Sigmoid colon (tissue), 7 donors: ENCODE data around the gene MLLT10. TPM values are rescaled to one million over a fixed set of nuclear protein-coding genes. Genes with fewer than 3 reads are reported as not detected.
"Not testable (repeated sequence)": the region's sequence is repeated elsewhere in the genome, so short reads cannot be mapped to it uniquely, and the experiment has no call there.

Experiments used
- DNase-seq: peaks from one replicate; pipeline ENCODE4 v3.0.0-alpha.2; 2019
- H3K27ac ChIP-seq, 4 donors: fragments of 200-600 bp; sonication (generic); one replicate each; pipeline ENCODE4 v1.5.1; 2016 to 2019; ENCODE audit warnings: mild to moderate bottlenecking in 1 of 4
- H3K27me3 ChIP-seq, 3 donors: fragments of 200-600 bp; sonication (generic); one replicate each; pipeline ENCODE4 v1.5.1; 2019; ENCODE audit warnings: mild to moderate bottlenecking in 1 of 3
- H3K36me3 ChIP-seq, 4 donors: fragments of 200-600 bp; sonication (generic); one replicate each; pipeline ENCODE4 v1.5.1; 2016 to 2019
- H3K4me1 ChIP-seq, 4 donors: fragments of 200-600 bp; sonication (generic); one replicate each; pipeline ENCODE4 v1.5.1; 2017 to 2019
- H3K4me3 ChIP-seq, 4 donors: fragments of 200-600 bp; sonication (generic); one replicate each; pipeline ENCODE4 v1.5.1; 2017 to 2019; ENCODE audit warnings: mild to moderate bottlenecking in 2 of 4, moderate library complexity in 1 of 4
- H3K9me3 ChIP-seq, 4 donors: fragments of 200-600 bp in 3 of 4; sonication (generic) in 3 of 4; one replicate each; pipeline versions ENCODE4 v1.5.1 to v1.6.1; 2013 to 2019
- CTCF ChIP-seq, 4 experiments: fragments of 450-650 bp in 3 of 4; fragments of 200-600 bp in 1 of 4; IDR thresholded peaks; one replicate each; pipeline ENCODE4 v1.5.1; 2016 to 2019; ENCODE audit warnings: antibody characterized with exemption in 4 of 4, mild to moderate bottlenecking in 3 of 4, moderate library complexity in 2 of 4
- EP300 ChIP-seq, 4 donors: sonication (generic); formaldehyde crosslinking; IDR thresholded peaks; one replicate each; pipeline ENCODE4 v1.6.1; 2017; ENCODE audit warnings: antibody characterized with exemption in 4 of 4
- POLR2A ChIP-seq, 2 donors: fragments of 450-650 bp; IDR thresholded peaks; one replicate each; pipeline ENCODE4 v1.6.1; 2016; ENCODE audit warnings: antibody characterized with exemption in 2 of 2, mild to moderate bottlenecking in 2 of 2, moderate library complexity in 2 of 2
- POLR2AphosphoS5 ChIP-seq, 4 donors: sonication (generic); formaldehyde crosslinking; IDR thresholded peaks; one replicate each; pipeline ENCODE4 v1.6.1; 2017; ENCODE audit warnings: antibody characterized with exemption in 4 of 4
- WGBS, 2 donors: extraction: QIAGEN DNeasy Blood & Tissue Kit; methylation state at CpG; one replicate each; pipeline ENCODE4 v1.1.7; 2013; 5-methylcytosine and 5-hydroxymethylcytosine counted together
- intact Hi-C: fragments of 100-400 bp; cut with DNase I; formaldehyde crosslinking; loops from one replicate; pipeline ENCODE4 v1.15.1; 2023
- polyA plus RNA-seq, 3 donors: library from polyadenylated mRNA; stranded (reverse); fragments of 200-250 nt; gene quantifications; one replicate each; pipeline ENCODE4 v1.2.3, GENCODE V29; 2013
- total RNA-seq, 4 donors: library from RNA; depleted of rRNA; stranded (reverse); fragments of >200 nt; gene quantifications; one replicate each; pipeline ENCODE4 v1.1.0, GENCODE V29; 2016
- donor health status: healthy with polysubstance abuse.
- donor health status: Bipolar disorder and iron deficiency.
- donor health status: healthy.

MLLT10 gene
- total and polyA plus RNA-seq, 7 donors = 8.6 to 53.7 (median 36.0) TPM

- Histone ChIP-seq H3K27me3 (no peaks in the 10 kb centered on the region), H3K4me3 (no peak overlapping the region), H3K27ac (no peak overlapping the region), H3K4me1 (no peaks in the 10 kb centered on the region), H3K36me3 (peaks cover 0 to 13% (median 0%) of the 10 kb centered on the region in 4 donors), H3K9me3 (no peaks in the 10 kb centered on the region)
- WGBS, 2 donors = 92 to 93% methylated on average over 9 of the region's 9 CpGs
- DNase-seq = no peak
- intact Hi-C loops = no loop called here
- no peak for TF ChIP-seq EP300 (IDR thresholded peaks at IDR 0.05)
- TF ChIP-seq POLR2A (IDR thresholded peaks at IDR 0.05) = no peak
- TF ChIP-seq POLR2AphosphoS5 (IDR thresholded peaks at IDR 0.05) = no peak
- TF ChIP-seq CTCF (IDR thresholded peaks at IDR 0.05) = no peak
Measured at GRCh38 chr10:21584834-21585530, 51.0 kb downstream of the MLLT10 start.

- H3K27me3 ChIP-seq = no peaks in the 10 kb centered on the region
- H3K27ac ChIP-seq = no peak overlapping the region
- H3K4me1 ChIP-seq = no peaks in the 10 kb centered on the region
- H3K9me3 ChIP-seq = no peaks in the 10 kb centered on the region
- H3K36me3 ChIP-seq = peaks cover 0 to 13% (median 0%) of the 10 kb centered on the region in 4 donors
- DNase-seq = no peak
- H3K4me3 ChIP-seq = no peak overlapping the region
- TF ChIP-seq POLR2A (IDR thresholded peaks at IDR 0.05) (no peak), EP300 (IDR thresholded peaks at IDR 0.05) (no peak), CTCF (IDR thresholded peaks at IDR 0.05) (no peak), POLR2AphosphoS5 (IDR thresholded peaks at IDR 0.05) (no peak)
- intact Hi-C loops = no loop called here
Measured at GRCh38 chr10:21587391-21587790, 53.4 kb downstream of the MLLT10 start.

- H3K27me3 ChIP-seq, H3K9me3 ChIP-seq, intact Hi-C loops, DNase-seq, H3K27ac ChIP-seq, H3K4me1 ChIP-seq, H3K4me3 ChIP-seq: not testable (repeated sequence)
- 70 to 88% methylated on average over 7 of the region's 7 CpGs for WGBS, 2 donors
- peaks cover 0 to 13% (median 0%) of the 10 kb centered on the region in 4 donors for H3K36me3 ChIP-seq
Measured at GRCh38 chr10:21588159-21588558, 54.1 kb downstream of the MLLT10 start.

GRCh38 chr10:21593986-21594385 is 60.0 kb downstream of the MLLT10 start:
- Histone ChIP-seq H3K27me3 (no peaks in the 10 kb centered on the region), H3K9me3 (no peaks in the 10 kb centered on the region), H3K4me1 (peaks cover 0 to 5% (median 2%) of the 10 kb centered on the region in 4 donors), H3K27ac (no peak overlapping the region), H3K36me3 (no peaks in the 10 kb centered on the region), H3K4me3 (no peak overlapping the region)
- TF ChIP-seq POLR2AphosphoS5 (IDR thresholded peaks at IDR 0.05) (no peak), CTCF (IDR thresholded peaks at IDR 0.05) (no peak), EP300 (IDR thresholded peaks at IDR 0.05) (no peak), POLR2A (IDR thresholded peaks at IDR 0.05) (no peak)
- WGBS, 2 donors = 86 to 90% methylated on average over 5 of the region's 5 CpGs
- no peak for DNase-seq
- intact Hi-C loops = loop anchor here (10.0 kb wide), 1 partner anchor 99 kb away; no protein-coding TSS in a partner anchor

- DNase-seq = no peak
- TF ChIP-seq EP300 (IDR thresholded peaks at IDR 0.05) (no peak), POLR2A (IDR thresholded peaks at IDR 0.05) (no peak), POLR2AphosphoS5 (IDR thresholded peaks at IDR 0.05) (no peak), CTCF (IDR thresholded peaks at IDR 0.05) (no peak)
- no peak overlapping the region for H3K4me3 ChIP-seq
- peaks cover 0 to 26% (median 2%) of the 10 kb centered on the region in 4 donors for H3K4me1 ChIP-seq
- 80 to 82% methylated on average over 2 of the region's 2 CpGs for WGBS, 2 donors
- no peaks in the 10 kb centered on the region for H3K9me3 ChIP-seq
- H3K27ac ChIP-seq = no peak overlapping the region
- H3K27me3 ChIP-seq = no peaks in the 10 kb centered on the region
- intact Hi-C loops = loop anchor here (10.0 kb wide), 1 partner anchor 105 kb away; no protein-coding TSS in a partner anchor
- H3K36me3 ChIP-seq = no peaks in the 10 kb centered on the region
Measured at GRCh38 chr10:21599582-21599981, 65.5 kb downstream of the MLLT10 start.
